IPS DF 19.7 (cell line): ENCODE results near the gene ARHGEF6.
"Not testable (repeated sequence)": the region's sequence is repeated elsewhere in the genome, so short reads cannot be mapped to it uniquely, and the experiment has no call there.

Source experiments
- DNase-seq: peaks from one replicate; pipeline ENCODE4 v3.0.0-alpha.2; 2013; ENCODE audit warnings: low read depth, low spot score

ARHGEF6 gene

GRCh38 chrX:136780763-136781162 lies at the start of gene ARHGEF6:
ARHGEF6 (minus strand) TSS chrX:136780932; CDS start chrX:136780882, 50 bp downstream.
- DNase-seq: no peak

DNA sequence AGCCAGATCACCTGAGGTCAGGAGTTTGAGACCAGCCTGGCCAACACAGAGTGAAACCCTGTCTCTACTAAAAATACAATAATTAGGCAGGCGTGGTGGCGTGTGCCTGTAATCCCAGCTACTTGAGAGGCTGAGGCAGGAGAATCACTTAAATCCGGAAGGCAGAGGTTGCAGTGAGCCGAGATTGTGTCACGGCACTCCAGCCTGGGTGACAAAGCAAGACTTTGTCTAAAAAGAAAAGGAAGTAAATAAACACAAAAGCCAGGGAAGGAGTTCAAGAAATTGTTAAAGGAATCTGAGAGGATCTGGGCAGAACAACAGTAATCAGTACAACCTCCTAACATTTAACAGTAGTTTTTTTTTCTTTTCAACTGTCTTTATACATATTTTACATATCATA lies 48.7 kb upstream of the ARHGEF6 start:
- DNase-seq: no peak

DNA sequence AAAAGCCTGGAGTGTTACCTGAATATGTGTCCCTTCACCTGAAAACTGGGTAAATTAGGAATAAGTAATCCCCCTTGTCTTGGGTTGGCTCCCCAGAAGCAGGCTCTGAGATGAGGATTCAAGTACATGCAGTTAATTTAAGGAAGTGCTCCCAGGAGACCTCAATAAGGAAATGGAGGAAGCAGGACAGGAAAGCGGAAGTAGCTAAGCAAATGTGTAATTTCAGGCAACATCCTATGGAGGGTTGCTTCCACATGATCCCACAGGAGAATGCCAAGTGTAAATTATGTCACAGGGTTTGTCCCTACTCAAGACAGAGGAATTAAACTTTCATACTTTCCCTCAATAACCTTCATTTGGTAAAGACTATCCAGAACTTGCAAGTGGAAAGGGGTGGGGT lies 48.1 kb upstream of the ARHGEF6 start:
- no peak for DNase-seq

DNA sequence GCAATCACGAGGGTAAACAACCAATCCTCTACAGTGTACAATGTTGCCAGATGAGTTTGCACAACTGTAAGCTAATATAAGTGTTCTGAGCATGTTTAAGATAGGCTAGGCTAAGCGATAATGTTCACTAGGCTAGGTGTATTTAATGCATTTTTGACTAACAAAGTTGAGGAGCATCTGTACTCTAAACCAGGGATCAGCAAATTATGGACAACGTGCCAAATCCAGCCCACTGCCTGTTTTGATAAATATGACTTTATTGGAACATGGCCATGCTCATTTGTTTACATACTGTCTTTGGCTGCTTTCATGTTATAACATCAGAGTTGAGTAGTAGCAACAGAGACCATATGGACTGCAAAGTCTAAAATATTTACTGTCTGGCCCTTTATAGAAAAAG lies 46.3 kb upstream of the ARHGEF6 start:
- no peak for DNase-seq

DNA sequence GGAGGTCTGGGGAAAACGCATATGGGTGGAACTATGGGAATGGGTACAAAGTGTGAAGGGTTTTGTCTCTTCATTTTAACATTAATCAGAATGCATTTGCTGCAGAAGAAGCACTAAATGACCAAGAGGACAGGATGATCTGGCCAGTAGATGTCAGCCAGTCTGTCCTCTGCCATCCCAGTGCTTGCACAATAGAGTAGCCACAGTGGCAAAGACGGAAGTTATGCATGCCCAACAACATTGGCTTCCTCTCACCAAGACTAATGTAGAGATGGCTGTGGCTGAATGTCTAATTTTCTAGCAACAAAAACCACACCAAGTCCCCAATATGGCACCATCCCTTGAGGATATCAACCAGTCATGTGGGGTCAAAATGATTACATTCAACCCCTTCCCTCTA lies 45.0 kb upstream of the ARHGEF6 start:
- no peak for DNase-seq

DNA sequence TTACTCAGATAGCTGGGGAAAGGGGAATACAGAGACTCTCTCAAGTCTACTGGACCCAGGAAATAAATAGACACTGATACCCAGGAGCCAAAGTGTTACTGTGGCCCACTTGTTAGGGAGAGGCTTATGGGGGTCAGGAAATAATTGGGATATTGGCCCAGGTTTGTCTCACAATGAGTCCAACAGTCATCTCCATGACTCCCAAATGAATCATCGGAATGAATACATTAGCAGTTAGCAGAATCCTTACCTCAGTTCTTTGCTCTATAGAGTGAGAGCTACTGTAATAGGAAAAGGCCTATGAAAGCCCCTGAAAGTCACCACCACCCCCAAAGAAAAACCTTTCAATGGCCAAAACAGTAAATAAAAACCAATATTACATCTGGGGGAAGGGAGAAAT lies 42.4 kb upstream of the ARHGEF6 start:
- DNase-seq: no peak

DNA sequence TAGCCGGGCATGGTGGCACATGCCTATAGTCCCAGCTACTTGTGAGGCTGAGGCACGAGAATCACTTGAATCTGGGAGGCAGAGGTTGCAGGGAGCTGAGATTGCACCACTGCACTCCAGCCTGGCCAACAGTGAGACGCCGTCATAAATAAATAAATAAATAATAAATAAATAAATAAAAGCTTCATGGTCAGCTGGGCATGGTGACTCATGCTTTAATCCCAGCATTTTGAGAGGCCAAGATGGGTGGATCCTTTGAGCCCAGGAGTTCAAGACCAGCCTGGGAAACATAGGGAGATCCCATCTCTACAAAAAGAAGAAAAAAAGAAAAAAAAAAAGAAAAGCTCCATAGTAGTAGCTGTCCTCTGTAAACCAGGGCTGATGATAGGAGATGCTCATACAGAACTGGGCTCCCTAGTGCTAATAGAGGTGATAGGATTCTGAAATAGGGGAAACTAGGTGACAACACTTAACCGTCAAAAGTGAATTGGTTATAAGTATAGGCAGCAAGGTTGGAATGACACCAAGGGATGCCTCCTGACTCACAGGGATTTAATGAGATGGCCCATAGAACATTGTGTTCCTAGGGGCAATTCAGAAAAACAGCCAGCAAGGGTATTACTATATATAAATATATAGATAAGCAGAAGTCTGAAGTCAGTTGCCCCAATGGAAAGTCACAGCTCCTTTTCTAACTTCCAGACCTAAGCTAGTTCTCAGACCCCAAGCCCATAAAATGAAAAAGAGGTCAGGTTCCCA lies 41.8 kb upstream of the ARHGEF6 start:
- DNase-seq: no peak

GRCh38 chrX:136819756-136820155 lies 39.0 kb upstream of the ARHGEF6 start:
- not testable (repeated sequence) for DNase-seq

DNA sequence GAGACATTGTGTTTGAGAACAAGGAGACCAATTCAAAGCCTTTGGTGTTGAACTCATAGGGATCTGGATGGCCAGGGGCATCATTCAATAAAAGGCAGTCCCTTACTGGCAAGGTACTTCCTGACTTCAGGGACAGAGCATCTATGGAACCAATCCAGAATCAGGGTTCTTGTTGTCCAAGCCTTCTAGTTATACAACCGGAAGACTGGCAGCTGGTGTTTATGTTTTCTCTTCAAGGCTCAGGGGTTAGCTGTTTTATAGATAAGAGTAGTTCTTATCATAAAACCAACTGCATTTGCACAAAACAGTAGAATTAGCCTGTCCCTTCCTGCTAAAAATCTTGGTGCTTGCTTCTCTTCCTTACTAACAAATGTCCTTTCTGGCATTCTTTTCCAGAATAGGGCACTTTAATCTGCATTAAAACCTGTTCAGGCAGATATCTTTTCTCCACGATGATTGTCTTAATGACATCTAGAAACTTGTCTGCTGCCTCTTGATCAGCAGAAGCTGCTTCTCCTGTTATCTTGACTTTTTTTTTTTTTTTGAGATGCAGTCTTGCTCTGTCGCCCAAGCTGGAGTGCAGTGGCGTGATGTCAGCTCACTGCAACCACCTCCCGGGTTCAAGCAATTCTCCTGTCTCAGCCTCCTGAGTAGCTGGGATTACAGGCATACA lies 38.4 kb upstream of the ARHGEF6 start:
- no peak for DNase-seq

- no peak for DNase-seq
These were observed 36.2 kb upstream of the ARHGEF6 start for GRCh38 chrX:136816975-136817374.

DNA sequence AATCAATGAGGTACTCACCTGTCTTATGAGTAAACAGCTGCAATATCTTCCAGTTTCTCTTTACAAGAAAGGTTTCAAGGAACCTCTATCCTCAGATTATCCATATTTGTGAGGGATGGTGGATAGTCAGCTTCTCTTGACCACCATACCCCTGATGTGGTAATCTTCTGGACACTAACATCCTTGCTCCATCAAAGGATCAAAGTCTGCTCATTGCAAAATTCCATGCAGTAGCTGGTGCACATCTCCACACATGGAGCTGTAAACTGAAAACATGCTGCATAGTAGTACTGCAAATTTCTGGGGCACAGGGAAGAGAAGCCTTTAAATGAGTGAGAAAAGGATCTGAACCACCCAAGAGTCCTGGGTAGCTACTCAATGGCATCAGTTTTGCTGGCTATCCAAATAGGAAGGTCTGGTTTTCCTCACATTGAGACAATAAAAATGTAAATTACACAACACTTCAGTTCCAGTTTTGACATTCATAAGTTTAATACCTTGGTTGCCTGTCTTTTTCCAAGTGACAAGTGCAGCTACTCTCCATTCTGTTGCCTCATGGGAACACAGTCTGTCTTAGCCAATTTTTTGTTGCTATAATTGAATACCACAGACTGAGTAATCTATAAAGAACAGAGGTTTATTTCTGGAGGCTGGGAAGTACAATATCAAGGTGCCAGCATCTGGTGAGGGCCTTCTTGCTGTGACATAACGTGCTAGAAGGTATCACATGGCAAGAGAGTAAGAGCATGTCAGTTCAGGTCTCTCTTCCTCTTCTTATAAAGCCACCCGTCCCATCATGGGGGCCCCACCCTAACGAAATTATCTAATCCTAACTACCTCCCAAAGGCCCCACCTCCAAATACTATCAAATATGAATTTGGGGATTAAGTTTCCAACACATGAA lies 34.4 kb upstream of the ARHGEF6 start:
- no peak for DNase-seq

DNA sequence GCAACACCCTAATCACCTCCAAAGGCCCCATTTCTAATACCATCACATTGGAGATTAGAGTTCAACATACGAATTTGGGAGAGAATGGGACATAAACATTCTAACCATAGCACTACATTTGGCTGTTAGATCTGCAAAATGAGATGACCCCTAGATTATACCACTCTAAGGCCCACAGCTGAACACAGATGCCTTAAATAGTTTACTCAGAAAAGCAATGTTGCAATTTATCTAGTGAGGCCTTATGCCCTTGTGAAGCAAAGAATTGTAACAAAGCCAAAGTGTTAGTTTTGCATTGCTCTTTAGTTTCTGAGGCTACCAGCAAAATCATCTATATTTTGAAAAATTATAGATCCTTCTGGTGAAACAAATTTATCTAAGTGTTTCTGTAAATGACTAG lies 31.6 kb upstream of the ARHGEF6 start:
- DNase-seq: no peak

DNA sequence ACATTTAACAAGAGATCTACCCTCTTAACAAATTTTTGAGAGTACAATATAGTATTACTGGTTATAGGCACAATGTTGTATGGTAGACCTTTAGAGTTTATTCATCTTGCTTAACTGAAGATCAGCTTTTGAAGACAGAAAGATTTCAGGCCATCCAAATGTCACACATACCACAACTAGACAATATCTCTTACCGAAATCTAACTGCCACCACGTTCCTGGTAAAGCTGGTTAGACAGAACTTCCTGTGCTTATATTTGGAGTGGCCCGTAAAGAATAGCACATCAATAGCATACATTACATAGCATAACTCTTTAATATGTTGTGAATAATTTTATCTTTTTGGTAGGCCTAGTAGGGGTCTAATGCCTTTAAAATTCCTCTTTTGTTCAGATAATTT lies 29.8 kb upstream of the ARHGEF6 start:
- no peak for DNase-seq

- DNase-seq: no peak
These were observed 26.2 kb upstream of the ARHGEF6 start for GRCh38 chrX:136806891-136807410.

DNA sequence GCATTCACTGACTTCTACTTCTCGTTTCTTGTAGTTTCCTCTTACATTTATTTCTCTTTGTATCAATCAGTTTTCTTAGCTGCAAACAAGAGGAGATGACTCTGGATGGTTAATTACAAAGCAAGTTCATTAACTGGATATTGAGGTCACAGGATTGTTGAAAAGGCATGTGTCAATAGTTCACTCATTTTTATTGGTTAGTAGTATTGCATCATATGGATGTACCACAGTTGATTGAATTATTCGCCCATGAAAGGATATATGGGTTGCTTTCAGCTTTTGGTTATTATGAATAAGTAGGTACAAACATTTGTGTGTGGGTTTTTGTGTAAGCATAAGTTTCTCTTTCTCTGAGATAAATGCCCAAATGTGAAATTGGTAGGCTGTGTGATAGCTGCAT lies 21.8 kb upstream of the ARHGEF6 start:
- no peak for DNase-seq

GRCh38 chrX:136797787-136798186 lies 17.1 kb upstream of the ARHGEF6 start:
- no peak for DNase-seq

DNA sequence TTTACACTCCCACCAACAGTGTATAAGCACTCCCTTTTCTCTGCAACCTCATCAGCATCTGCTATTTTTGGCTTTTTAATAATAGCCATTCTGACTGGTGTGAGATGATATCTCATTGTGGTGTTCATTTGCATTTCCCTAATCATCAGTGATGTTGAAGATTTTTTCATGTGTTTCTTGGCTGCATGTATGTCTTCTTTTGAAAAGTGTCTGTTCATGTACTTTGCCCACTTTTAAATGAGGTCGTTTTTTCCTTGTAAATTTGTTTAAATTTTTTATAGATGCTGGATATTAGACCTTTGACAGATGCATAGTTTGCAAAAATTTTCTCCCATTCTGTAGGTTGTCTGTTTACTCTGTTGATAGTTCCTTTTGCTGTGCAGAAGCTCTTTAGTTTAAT lies 14.4 kb upstream of the ARHGEF6 start:
- DNase-seq: not testable (repeated sequence)

DNA sequence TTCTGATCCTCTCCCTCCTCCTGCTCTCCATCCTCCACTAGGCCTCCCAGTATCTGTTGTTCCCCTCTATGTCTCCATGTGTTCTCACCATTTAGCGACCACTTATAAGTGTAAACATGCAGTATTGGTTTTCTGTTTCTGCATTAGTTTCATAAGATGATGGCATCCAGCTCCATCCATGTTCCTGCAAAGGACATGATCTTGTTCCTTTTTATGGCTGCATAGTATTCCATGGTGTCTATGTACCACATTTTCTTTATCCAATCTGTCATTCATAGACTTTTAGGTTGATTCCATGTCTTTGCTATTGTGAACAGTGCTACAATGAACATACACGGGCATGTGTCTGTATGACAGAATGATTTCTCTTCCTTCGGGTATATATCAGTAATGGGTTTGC lies 13.9 kb upstream of the ARHGEF6 start:
- DNase-seq: not testable (repeated sequence)

DNA sequence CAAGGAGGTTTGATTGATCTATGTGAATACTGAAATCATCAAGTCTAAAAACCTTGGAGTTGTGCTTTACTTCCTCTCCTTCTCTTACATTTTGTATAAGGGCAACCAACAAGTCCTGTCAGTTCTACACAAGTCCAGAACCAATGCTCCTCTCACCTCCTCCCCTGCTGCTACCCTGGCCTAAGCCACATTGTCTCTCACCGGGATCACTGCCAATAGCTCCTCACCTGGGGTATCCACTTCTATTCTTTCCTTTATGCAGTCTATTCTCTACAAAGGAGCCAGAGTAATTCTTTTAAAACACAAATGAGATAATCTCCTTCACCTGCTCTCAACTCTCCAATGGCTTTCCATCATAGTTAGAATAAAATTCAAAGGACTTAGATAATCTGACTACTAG lies 13.3 kb upstream of the ARHGEF6 start:
- DNase-seq: no peak

GRCh38 chrX:136789856-136790255 lies 9.1 kb upstream of the ARHGEF6 start:
- DNase-seq: no peak

GRCh38 chrX:136784231-136784630 lies 3.5 kb upstream of the ARHGEF6 start:
- no peak for DNase-seq

DNA sequence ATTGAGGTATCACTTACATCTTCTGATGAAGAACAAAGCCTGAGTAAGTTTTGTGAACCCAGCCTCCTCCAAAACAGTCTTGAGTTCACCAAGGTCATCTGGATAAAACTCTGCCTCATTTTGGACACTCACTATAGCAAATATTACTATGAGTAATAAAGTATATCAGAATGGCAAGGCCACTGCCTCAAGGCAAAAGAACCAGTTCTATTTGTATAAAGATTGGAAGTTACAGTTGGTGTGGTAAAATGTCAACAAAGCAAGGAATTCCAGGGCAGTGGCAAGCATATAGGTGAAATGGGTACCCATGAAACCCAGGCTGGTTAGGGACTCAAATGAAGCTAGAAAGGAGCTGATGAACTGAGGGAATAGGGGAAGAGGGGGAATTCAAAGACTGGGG lies 2.4 kb upstream of the ARHGEF6 start:
- DNase-seq: no peak
